ENCODE results near the gene HNRNPL. TPM values are rescaled to one million over a fixed set of nuclear protein-coding genes. Genes with fewer than 3 reads are reported as not detected.

HNRNPL gene
- 179 and 332 TPM in 2 replicates for total RNA-seq

GRCh38 chr19:38849860-38850435 lies at the start of gene HNRNPL:
Gene HNRNPL (minus strand): TSS chr19:38849986. CDS start chr19:38849966, 20 bp downstream.

GRCh38 chr19:38877781-38878574 lies 28.2 kb upstream of the HNRNPL start, which contains the start of gene RINL:
Gene RINL (minus strand): TSS chr19:38878275. CDS start chr19:38876742, 1,533 bp downstream.

GRCh38 chr19:38812841-38813320 lies 36.9 kb downstream of the HNRNPL start, which contains the start of gene LGALS4:
Gene LGALS4 (minus strand): TSS chr19:38812945. CDS start chr19:38812886, 59 bp downstream.

DNA sequence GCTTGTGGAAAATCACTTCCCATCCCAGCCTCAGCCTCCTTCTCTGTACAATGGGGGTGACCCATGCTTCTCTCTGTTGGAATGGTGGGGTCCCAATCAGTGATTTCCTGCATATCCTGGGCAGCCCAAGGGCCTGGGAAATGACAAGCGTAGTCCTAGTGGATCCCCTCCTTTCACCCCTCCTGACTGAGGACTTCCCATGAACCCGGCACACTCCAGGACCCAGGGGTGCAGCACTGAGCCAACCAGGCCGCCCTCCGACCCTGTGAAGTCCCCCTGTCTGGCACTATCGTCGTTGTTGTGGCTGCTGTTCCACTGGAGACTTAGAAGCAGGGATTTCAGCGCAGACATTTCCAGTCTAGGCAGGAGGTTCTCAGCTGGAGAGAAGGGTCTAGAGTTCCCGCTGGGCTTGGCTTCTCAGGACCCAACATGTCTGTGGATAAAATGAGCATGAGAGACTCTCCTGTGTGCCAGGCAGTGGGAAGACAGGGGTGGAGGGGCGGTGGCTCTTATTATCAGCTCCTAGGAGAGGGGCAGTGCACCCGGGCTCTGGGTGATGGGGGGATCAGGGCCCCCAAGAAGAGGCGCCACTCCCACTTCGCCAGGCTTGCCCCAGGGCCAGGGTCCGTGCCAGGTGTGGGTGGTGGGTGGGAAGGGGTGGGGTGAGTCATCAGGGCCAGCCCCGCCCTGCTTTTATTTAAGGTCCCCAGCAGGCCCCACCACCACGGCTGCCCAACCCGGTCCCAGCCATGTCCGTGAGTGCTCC lies 61.1 kb downstream of the HNRNPL start, which contains the start of gene LGALS7B:
Gene LGALS7B, plus strand, starts transcription at position 723 of the 766 bp plus-strand sequence. Its CDS starts 27 bp downstream, at position 750.

Small RNAs within 50 kb of the gene (small RNA-seq; reads per million reads assigned to genes)
- gene RNU6-140P = not detected

Other genes starting within 250 kb of the HNRNPL start
- 0.22 TPM in 1 of 2 replicates, not detected in the other for gene MAP4K1, start 232.0 kb downstream of the HNRNPL start, total RNA-seq
- 271 and 636 TPM in 2 replicates for gene EIF3K, start 230.8 kb downstream of the HNRNPL start, total RNA-seq
- 222 and 933 TPM in 2 replicates for gene ACTN4, start 202.3 kb downstream of the HNRNPL start, total RNA-seq
- gene CAPN12, start 105.5 kb downstream of the HNRNPL start, total RNA-seq = 3.0 and 4.3 TPM in 2 replicates
- 0.79 TPM in 1 of 2 replicates, not detected in the other for gene LGALS7, start 76.5 kb downstream of the HNRNPL start, total RNA-seq
- 3.5 TPM in 1 of 2 replicates, not detected in the other for gene LGALS7B, start 60.8 kb downstream of the HNRNPL start, total RNA-seq
- not detected in 2 replicates for gene LGALS4, start 37.0 kb downstream of the HNRNPL start, total RNA-seq
- gene ECH1, start 18.2 kb downstream of the HNRNPL start, total RNA-seq = 69.9 and 95.8 TPM in 2 replicates
- 3.6 and 19.2 TPM in 2 replicates for gene RINL, start 28.3 kb upstream of the HNRNPL start, total RNA-seq
- gene SIRT2, start 49.6 kb upstream of the HNRNPL start, total RNA-seq = 48.3 and 50.6 TPM in 2 replicates
- gene NFKBIB, start 50.0 kb upstream of the HNRNPL start, total RNA-seq = 8.2 and 15.3 TPM in 2 replicates
- gene CCER2, start 62.2 kb upstream of the HNRNPL start, total RNA-seq = not detected in 2 replicates
- gene SARS2, start 80.8 kb upstream of the HNRNPL start, total RNA-seq = 21.2 and 44.9 TPM in 2 replicates
- 21.6 and 23.6 TPM in 2 replicates for gene MRPS12, start 81.0 kb upstream of the HNRNPL start, total RNA-seq
- 10.8 and 11.8 TPM in 2 replicates for gene FBXO17, start 125.8 kb upstream of the HNRNPL start, total RNA-seq
- gene FBXO27, start 182.6 kb upstream of the HNRNPL start, total RNA-seq = 1.2 and 9.5 TPM in 2 replicates
- gene ACP7, start 234.4 kb upstream of the HNRNPL start, total RNA-seq = 0.22 and 0.39 TPM in 2 replicates

All from placental epithelial cell (primary cell).